Motor neuron (in vitro differentiated cells): Measurements from ENCODE around the gene OR5AC2. TPM values are rescaled to one million over a fixed set of nuclear protein-coding genes. Genes with fewer than 3 reads are reported as not detected.
A peak's percentile ranks its signal among the peaks of the same experiment; 100 is the strongest.

ENCODE experiments used
- ATAC-seq, 8 experiments: fragments of 200-7000 bp; cut with Tn5 transposase; replicated peaks in 6 of 8; 2 replicates each; pipeline ENCODE4 v1.8.0; 2021; ENCODE audit warnings: mild to moderate bottlenecking in 8 of 8, moderate library complexity in 8 of 8
- H3K27ac ChIP-seq, 2 donors: fragments of 250-450 bp; sonication (Bioruptor Pico); 2 replicates each; pipeline ENCODE4 v1.9.0; 2021; ENCODE audit warnings: antibody characterized with exemption in 2 of 2, mild to moderate bottlenecking in 2 of 2, moderate library complexity in 1 of 2
- H3K4me1 ChIP-seq, 2 donors: fragments of 250-450 bp; sonication (Bioruptor Pico); replicated peaks in 1 of 2; 2 replicates each; pipeline ENCODE4 v1.6.1; 2021; ENCODE audit warnings: antibody characterized with exemption in 2 of 2, mild to moderate bottlenecking in 2 of 2, moderate library complexity in 1 of 2
- H3K4me3 ChIP-seq, 5 donors: fragments of 250-450 bp; sonication (Bioruptor Pico); 2 replicates each; pipeline ENCODE4 v1.9.0; 2021; ENCODE audit warnings: antibody characterized with exemption in 5 of 5, mild to moderate bottlenecking in 5 of 5, moderate library complexity in 4 of 5
- WGBS, 10 experiments: fragments of 450-650 bp; shearing (Covaris generic); methylation state at CpG; one replicate each; pipeline ENCODE4 v1.0.0; 2022; 5-methylcytosine and 5-hydroxymethylcytosine counted together
- in situ Hi-C, 9 experiments: fragments of 400-800 bp; cut with MboI; loops; one replicate each; pipeline ENCODE4 v1.15.0; 2021; ENCODE audit warnings: low sequenced_read_pairs in 9 of 9, low pct_unique_long_range_greater_than_20kb in 2 of 9; ENCODE audit not compliant: unreplicated experiment in 9 of 9
- total RNA-seq, 8 experiments: library from RNA; unstranded; fragments of 300-600 nt; gene quantifications; 2 replicates each; pipeline versions ENCODE4 v1.2.3 to v1.2.4, GENCODE V29; 2022

Gene OR5AC2
- total RNA-seq, 8 experiments from 2014 or later: not detected

GRCh38 chr3:98095882-98096281 lies 8.9 kb downstream of the OR5AC2 start:
- ATAC-seq: peak in 1 of 8 experiments; percentile 41
- in situ Hi-C loops: no loop called here
- H3K4me1 ChIP-seq: no peaks in the 10 kb centered on the region
- WGBS, 10 experiments: 0 to 100% (median 40%) methylated on average over 1 to 2 of the region's 5 CpGs; no CpG with 5 or more reads in 5 of the 10 experiments
- H3K27ac ChIP-seq: no peak overlapping the region
- no peak overlapping the region for H3K4me3 ChIP-seq

GRCh38 chr3:98099848-98100247 lies 12.9 kb downstream of the OR5AC2 start:
- no peaks in the 10 kb centered on the region for H3K4me1 ChIP-seq
- peak in 1 of 8 experiments; percentile 48 for ATAC-seq
- 17 to 91% (median 54%) methylated on average over 2 to 4 of the region's 4 CpGs; no CpG with 5 or more reads in 2 of the 10 experiments for WGBS, 10 experiments
- no peak overlapping the region for H3K4me3 ChIP-seq
- no peak overlapping the region for H3K27ac ChIP-seq
- in situ Hi-C loops: no loop called here

DNA sequence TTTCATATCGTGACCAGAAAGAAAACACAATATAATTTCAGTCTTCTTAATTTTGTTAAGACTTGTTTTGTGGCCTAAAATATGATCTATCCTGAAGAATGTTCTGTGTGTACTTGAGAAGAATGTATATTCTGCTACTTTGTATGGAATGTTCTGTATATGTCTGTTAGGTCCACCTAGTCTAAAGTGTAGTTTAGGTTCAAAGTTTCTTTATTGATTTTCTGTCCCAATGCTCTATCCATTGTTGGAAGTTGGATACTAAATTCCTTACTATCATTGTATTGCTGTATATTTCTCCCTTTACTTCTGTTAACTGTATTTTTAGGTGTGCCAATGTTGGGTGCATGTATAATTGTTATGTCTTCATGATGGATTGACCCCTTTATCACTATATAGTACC lies 21.2 kb downstream of the OR5AC2 start:
- no peak for ATAC-seq
- no peak overlapping the region for H3K27ac ChIP-seq
- 0 to 86% (median 8%) methylated on average over 1 of the region's 1 CpG; no CpG with 5 or more reads in 1 of the 10 experiments for WGBS, 10 experiments
- H3K4me3 ChIP-seq: no peak overlapping the region
- no peaks in the 10 kb centered on the region for H3K4me1 ChIP-seq
- in situ Hi-C loops: no loop called here

GRCh38 chr3:98109807-98110549 lies 23.0 kb downstream of the OR5AC2 start:
- 0 to 88% (median 20%) methylated on average over 1 to 4 of the region's 4 CpGs; no CpG with 5 or more reads in 1 of the 10 experiments for WGBS, 10 experiments
- ATAC-seq: peak in 3 of 8 experiments; percentile 66 to 98 (median 77)
- in situ Hi-C loops: no loop called here
- Histone ChIP-seq H3K27ac (no peak overlapping the region), H3K4me3 (no peak overlapping the region), H3K4me1 (no peaks in the 10 kb centered on the region)

GRCh38 chr3:98110550-98110908 lies 23.6 kb downstream of the OR5AC2 start:
- Histone ChIP-seq H3K27ac (no peak overlapping the region), H3K4me1 (no peaks in the 10 kb centered on the region), H3K4me3 (no peak overlapping the region)
- in situ Hi-C loops: no loop called here
- peak in 1 of 8 experiments; percentile 37 for ATAC-seq

- H3K4me1 ChIP-seq: no peaks in the 10 kb centered on the region
- no peak overlapping the region for H3K4me3 ChIP-seq
- 0 to 85% (median 33%) methylated on average over 1 to 3 of the region's 3 CpGs for WGBS, 10 experiments
- H3K27ac ChIP-seq: no peak overlapping the region
- in situ Hi-C loops: no loop called here
- ATAC-seq: no peak
Measured at GRCh38 chr3:98114264-98114663, 27.3 kb downstream of the OR5AC2 start.

DNA sequence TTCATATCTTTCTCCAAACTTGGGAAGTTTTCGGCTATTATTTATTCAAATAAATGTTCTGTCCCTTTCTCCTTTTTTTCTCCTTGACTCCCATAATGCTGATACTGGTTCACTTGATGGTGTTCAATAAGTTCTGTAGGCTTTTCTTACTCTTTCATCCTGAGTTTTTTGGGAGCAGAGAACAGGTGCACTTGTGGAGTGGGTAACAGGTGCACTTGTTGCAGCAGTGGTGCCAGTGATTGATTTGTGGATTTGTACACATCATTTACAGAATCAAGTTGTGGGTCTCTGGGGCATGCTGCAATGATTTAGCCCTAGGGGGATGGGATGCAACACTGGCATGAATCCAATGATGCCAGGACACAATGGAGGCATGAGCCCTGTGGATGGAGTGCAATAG lies 28.7 kb downstream of the OR5AC2 start:
- in situ Hi-C loops: no loop called here
- 20 to 100% (median 96%) methylated on average over 1 of the region's 1 CpG; no CpG with 5 or more reads in 2 of the 10 experiments for WGBS, 10 experiments
- Histone ChIP-seq H3K27ac (no peak overlapping the region), H3K4me1 (no peaks in the 10 kb centered on the region), H3K4me3 (no peak overlapping the region)
- no peak for ATAC-seq

- no peak within 1 kb of the TSS for H3K27ac ChIP-seq
- no peaks in the 10 kb centered on the region for H3K4me1 ChIP-seq
- 0 to 100% (median 20%) methylated on average over 1 of the region's 1 CpG; no CpG with 5 or more reads in 1 of the 10 experiments for WGBS, 10 experiments
- no peak within 1 kb of the TSS for H3K4me3 ChIP-seq
- ATAC-seq: no peak
- in situ Hi-C loops: no loop called here
Measured at GRCh38 chr3:98130421-98130820, 43.4 kb downstream of the OR5AC2 start, which contains the start of gene OR5H1. Gene OR5H1 (plus strand): TSS chr3:98130721. CDS start chr3:98132698, 1,977 bp downstream.

DNA sequence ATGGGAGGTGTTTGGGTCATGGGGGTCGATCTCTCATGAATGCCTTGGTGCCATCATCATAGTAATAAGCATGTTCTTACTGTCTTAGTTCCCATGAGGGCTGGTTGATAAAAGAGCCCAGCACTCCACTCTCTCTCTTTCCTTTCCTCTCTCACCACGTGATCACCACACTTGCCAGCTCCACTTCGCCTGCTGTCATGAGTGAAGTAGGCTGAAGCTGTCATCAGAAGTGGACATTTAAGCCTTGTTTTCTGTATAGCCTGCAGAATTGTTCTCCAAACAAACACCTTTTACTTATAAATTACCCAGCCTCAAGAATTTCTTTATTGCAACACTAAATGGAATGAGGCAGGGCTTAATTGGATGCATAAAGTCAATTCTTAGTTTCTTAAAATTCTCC lies 49.7 kb downstream of the OR5AC2 start:
- WGBS, 10 experiments: 0 to 92% (median 20%) methylated on average over 1 to 2 of the region's 3 CpGs; no CpG with 5 or more reads in 4 of the 10 experiments
- ATAC-seq: peak in 2 of 8 experiments; percentile 38 to 69
- Histone ChIP-seq H3K4me1 (no peaks in the 10 kb centered on the region), H3K4me3 (no peak overlapping the region), H3K27ac (no peak overlapping the region)
- in situ Hi-C loops: no loop called here

Other genes with a start within 250 kb of the OR5AC2 start
- 100 to 1,000 TPM in 2 of 8 experiments, 10 to 100 TPM in 6; 11.0 to 275 (median 25.4) TPM for gene RIOX2, start 114.7 kb upstream of the OR5AC2 start, total RNA-seq
- gene GABRR3, start 51.9 kb upstream of the OR5AC2 start, total RNA-seq: 1 to 10 TPM in 1 of 8 experiments, under 1 TPM in 5, not detected in 2; 0.09 to 1.1 (median 0.31) TPM
- gene OR5H1, start 43.5 kb downstream of the OR5AC2 start, total RNA-seq: under 1 TPM in 2 of 8 experiments, not detected in 6; 0.09 to 0.28 TPM
- gene OR5H14, start 60.3 kb downstream of the OR5AC2 start, total RNA-seq: under 1 TPM in 5 of 8 experiments, not detected in 3; 0.05 to 0.33 (median 0.09) TPM
- gene OR5H15, start 79.5 kb downstream of the OR5AC2 start, total RNA-seq: under 1 TPM in 1 of 8 experiments, not detected in 7; 0.33 TPM
- under 1 TPM in 1 of 8 experiments, not detected in 7; 0.52 TPM for gene OR5H6, start 177.1 kb downstream of the OR5AC2 start, total RNA-seq
- under 1 TPM in 1 of 8 experiments, not detected in 7; 0.52 TPM for gene OR5H2, start 195.3 kb downstream of the OR5AC2 start, total RNA-seq